Transverse colon (tissue), 4 donors: ENCODE data around the gene SLIT3. TPM values are rescaled to one million over a fixed set of nuclear protein-coding genes. Genes with fewer than 3 reads are reported as not detected.

Source experiments
- DNase-seq: peaks from one replicate; pipeline ENCODE4 v3.0.0-alpha.2; 2019
- H3K27ac ChIP-seq, 4 donors: fragments of 200-600 bp; sonication (generic); 2 replicates each; pipeline ENCODE4 v1.5.1; 2016 to 2018; ENCODE audit warnings: inconsistent platforms in 4 of 4
- H3K27me3 ChIP-seq: fragments of 200-600 bp; sonication (generic); 2 replicates; pipeline ENCODE4 v1.5.1; 2017; ENCODE audit warnings: inconsistent platforms
- H3K36me3 ChIP-seq, 4 donors: fragments of 200-600 bp; sonication (generic); 2 replicates each; pipeline ENCODE4 v1.5.1; 2017 to 2019; ENCODE audit warnings: inconsistent platforms in 4 of 4
- H3K4me1 ChIP-seq, 4 donors: fragments of 200-600 bp; sonication (generic); 2 replicates each; pipeline ENCODE4 v1.5.1; 2017 to 2020; ENCODE audit warnings: inconsistent platforms in 4 of 4
- H3K4me3 ChIP-seq, 4 donors: fragments of 200-600 bp; sonication (generic); 1 replicate in 1 of 4; 2 replicates in 3 of 4; pipeline versions ENCODE4 v1.5.1 to v1.6.1; 2017 to 2019; ENCODE audit warnings: inconsistent platforms in 4 of 4
- H3K9me3 ChIP-seq, 2 donors: fragments of 200-600 bp; sonication (generic); 2 replicates each; pipeline ENCODE4 v1.5.1; 2017 to 2019; ENCODE audit warnings: inconsistent platforms in 2 of 2
- CTCF ChIP-seq, 5 experiments: fragments of 200-600 bp in 3 of 5; fragments of 450-650 bp in 2 of 5; sonication (generic) in 3 of 5; IDR thresholded peaks; 1 replicate in 2 of 5; 2 replicates in 3 of 5; pipeline ENCODE4 v1.5.1; 2016 to 2017; ENCODE audit warnings: antibody characterized with exemption in 5 of 5, inconsistent platforms in 3 of 5, mild to moderate bottlenecking in 2 of 5, moderate library complexity in 1 of 5
- EP300 ChIP-seq: sonication (generic); formaldehyde crosslinking; IDR thresholded peaks from one replicate; pipeline ENCODE4 v1.6.1; 2017; ENCODE audit warnings: antibody characterized with exemption, low read depth
- POLR2A ChIP-seq: fragments of 450-650 bp; IDR thresholded peaks from one replicate; pipeline ENCODE4 v1.6.1; 2016; ENCODE audit warnings: antibody characterized with exemption, mild to moderate bottlenecking, moderate library complexity
- POLR2AphosphoS5 ChIP-seq, 3 donors: sonication (generic); formaldehyde crosslinking; IDR thresholded peaks; one replicate each; pipeline ENCODE4 v1.6.1; 2016; ENCODE audit warnings: antibody characterized with exemption in 3 of 3
- WGBS, 2 donors: methylation state at CpG; one replicate each; pipeline ENCODE4 v1.1.5; 2018; ENCODE audit warnings: low coverage in 1 of 2; 5-methylcytosine and 5-hydroxymethylcytosine counted together
- in situ Hi-C, 4 donors: fragments of 200-750 bp; cut with MboI; loops; one replicate each; pipeline versions ENCODE4 v1.15.0 to v1.15.1; 2017; ENCODE audit warnings: low sequenced_read_pairs in 3 of 4, low pct_ligation_motif_present in 1 of 4, low pct_unique_long_range_greater_than_20kb in 1 of 4
- intact Hi-C: fragments of 100-400 bp; cut with DNase I; formaldehyde crosslinking; loops from one replicate; pipeline ENCODE4 v1.15.1; 2023; ENCODE audit warnings: low total_unique reads
- total RNA-seq, 4 donors: library from RNA; depleted of rRNA; stranded (reverse); fragments of >200 nt; gene quantifications; one replicate each; pipeline ENCODE4 v1.1.0, GENCODE V29; 2016

Gene SLIT3
- total RNA-seq, 4 donors from 2014 or later, result 6.7 to 60.5 (median 9.6) TPM

- in situ Hi-C loops (no loop called here), intact Hi-C loops (no loop called here)
- no peak for DNase-seq
- Histone ChIP-seq H3K27me3 (no peaks in the 10 kb centered on the region), H3K4me3 (no peak overlapping the region), H3K27ac (no peak overlapping the region), H3K4me1 (no peaks in the 10 kb centered on the region), H3K9me3 (no peaks in the 10 kb centered on the region), H3K36me3 (no peaks in the 10 kb centered on the region)
- TF ChIP-seq EP300, result no peak
- no peak for TF ChIP-seq POLR2AphosphoS5 (IDR thresholded peaks at IDR 0.05)
- TF ChIP-seq CTCF (IDR thresholded peaks at IDR 0.05), result no peak
- TF ChIP-seq POLR2A, result no peak
Observed at GRCh38 chr5:168807287-168807686, 493.7 kb downstream of the SLIT3 start.

DNA sequence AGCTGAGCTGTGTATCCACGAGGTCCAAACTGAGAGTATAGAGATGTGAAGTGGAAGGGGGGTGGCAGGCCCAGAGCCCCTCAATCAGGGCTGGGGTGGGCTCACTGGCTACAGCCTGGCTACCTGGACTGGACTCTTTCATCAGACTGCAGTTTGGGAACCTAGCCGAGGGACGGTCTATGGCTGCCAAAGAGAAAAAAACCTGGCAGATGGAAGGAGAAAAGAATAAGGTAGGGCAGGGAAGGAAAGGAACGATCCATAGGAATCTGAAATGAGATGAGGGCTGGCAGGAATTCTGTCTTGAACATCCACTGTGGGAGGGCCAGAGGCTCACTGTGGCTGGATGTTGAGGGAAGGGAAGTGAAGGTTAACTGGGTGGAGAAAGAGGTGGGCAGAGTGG, 497.4 kb downstream of the SLIT3 start:
- Histone ChIP-seq H3K27ac (no peak overlapping the region), H3K4me3 (no peak overlapping the region), H3K4me1 (no peaks in the 10 kb centered on the region), H3K36me3 (no peaks in the 10 kb centered on the region), H3K9me3 (no peaks in the 10 kb centered on the region), H3K27me3 (no peaks in the 10 kb centered on the region)
- intact Hi-C loops (no loop called here), in situ Hi-C loops (no loop called here)
- no peak for DNase-seq
- 70 to 82% methylated on average over 2 to 4 of the region's 4 CpGs for WGBS, 2 donors
- TF ChIP-seq CTCF (IDR thresholded peaks at IDR 0.05) (no peak), EP300 (no peak), POLR2A (no peak), POLR2AphosphoS5 (IDR thresholded peaks at IDR 0.05) (no peak)

DNA sequence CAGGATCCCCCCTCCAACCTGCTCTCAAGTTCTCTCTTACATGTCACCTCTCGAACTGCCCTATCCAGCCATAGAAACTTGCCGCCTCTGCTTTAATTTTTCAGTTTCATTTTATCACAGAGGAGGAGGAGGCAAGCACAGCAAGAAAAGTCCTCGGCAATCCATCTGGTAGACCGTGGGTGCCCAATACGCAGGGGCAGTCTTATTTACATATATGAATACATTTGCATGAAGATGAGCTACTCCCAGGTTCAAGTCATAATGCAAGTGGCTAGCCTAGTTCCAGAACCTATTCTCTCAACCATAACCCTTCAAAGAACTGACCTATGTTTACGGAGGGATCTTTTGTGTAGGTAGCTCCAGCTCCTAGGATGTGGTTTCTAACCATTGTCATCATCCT, 498.6 kb downstream of the SLIT3 start:
- WGBS, 2 donors, result 63 to 68% methylated on average over 5 to 6 of the region's 6 CpGs
- H3K27me3 ChIP-seq, result no peaks in the 10 kb centered on the region
- no peak overlapping the region for H3K27ac ChIP-seq
- DNase-seq, result no peak
- in situ Hi-C loops, result no loop called here
- no peak overlapping the region for H3K4me3 ChIP-seq
- no peaks in the 10 kb centered on the region for H3K36me3 ChIP-seq
- H3K4me1 ChIP-seq, result no peaks in the 10 kb centered on the region
- H3K9me3 ChIP-seq, result no peaks in the 10 kb centered on the region
- intact Hi-C loops, result no loop called here
- TF ChIP-seq EP300, result no peak
- no peak for TF ChIP-seq POLR2A
- no peak for TF ChIP-seq POLR2AphosphoS5 (IDR thresholded peaks at IDR 0.05)
- TF ChIP-seq CTCF (IDR thresholded peaks at IDR 0.05), result no peak

DNA sequence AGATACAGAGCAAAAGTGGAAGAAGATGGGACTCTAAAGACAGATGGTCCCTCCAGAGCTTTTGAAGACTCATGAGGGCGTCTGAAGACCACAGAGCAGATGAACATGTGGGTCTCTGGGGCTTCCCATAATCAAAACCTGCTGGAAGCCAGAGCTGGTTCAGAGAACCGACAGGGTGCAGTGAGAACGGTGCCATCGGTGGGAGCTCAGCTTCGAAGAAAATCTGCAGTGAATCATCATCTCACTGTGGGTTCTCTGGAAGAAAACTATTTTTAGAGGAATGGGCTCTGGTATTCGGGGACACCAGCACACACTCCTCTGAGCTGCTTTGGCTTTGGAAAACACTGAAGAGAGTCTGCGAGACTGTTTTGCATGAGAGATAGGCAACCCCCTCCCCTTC, 499.4 kb downstream of the SLIT3 start:
- no peak for DNase-seq
- in situ Hi-C loops (no loop called here), intact Hi-C loops (no loop called here)
- Histone ChIP-seq H3K4me3 (no peak overlapping the region), H3K4me1 (no peaks in the 10 kb centered on the region), H3K36me3 (no peaks in the 10 kb centered on the region), H3K27ac (no peak overlapping the region), H3K27me3 (no peaks in the 10 kb centered on the region), H3K9me3 (no peaks in the 10 kb centered on the region)
- WGBS, 2 donors, result 78 to 84% methylated on average over 5 to 7 of the region's 7 CpGs
- no peak for TF ChIP-seq CTCF (IDR thresholded peaks at IDR 0.05)
- no peak for TF ChIP-seq EP300
- no peak for TF ChIP-seq POLR2AphosphoS5 (IDR thresholded peaks at IDR 0.05)
- no peak for TF ChIP-seq POLR2A
